IPS DF 19.7 (cell line): ENCODE data around the gene DUSP5.

ENCODE experiments used
- DNase-seq: peaks from one replicate; pipeline ENCODE4 v3.0.0-alpha.2; 2013; ENCODE audit warnings: low read depth, low spot score

Gene DUSP5

DNA sequence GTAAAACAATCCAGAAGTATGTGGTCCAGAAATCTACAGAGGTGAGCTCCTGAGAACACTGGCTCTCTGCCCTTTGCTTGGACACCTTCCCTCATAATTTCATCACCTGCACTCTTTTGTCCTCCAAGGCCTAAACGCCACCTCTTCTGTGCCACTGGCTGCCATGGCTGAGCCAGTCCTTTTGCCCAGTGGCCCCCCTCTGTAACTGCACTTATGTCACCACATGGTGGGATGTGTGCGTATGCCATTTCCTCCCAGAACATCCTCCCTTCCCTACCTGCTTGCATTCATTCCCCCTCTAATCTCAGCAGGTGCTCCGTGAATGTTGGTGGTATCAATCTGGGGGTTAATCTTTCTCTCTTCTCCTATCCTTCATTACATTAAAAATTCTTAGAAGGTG, 17.3 kb upstream of the DUSP5 start:
- DNase-seq = no peak

DNA sequence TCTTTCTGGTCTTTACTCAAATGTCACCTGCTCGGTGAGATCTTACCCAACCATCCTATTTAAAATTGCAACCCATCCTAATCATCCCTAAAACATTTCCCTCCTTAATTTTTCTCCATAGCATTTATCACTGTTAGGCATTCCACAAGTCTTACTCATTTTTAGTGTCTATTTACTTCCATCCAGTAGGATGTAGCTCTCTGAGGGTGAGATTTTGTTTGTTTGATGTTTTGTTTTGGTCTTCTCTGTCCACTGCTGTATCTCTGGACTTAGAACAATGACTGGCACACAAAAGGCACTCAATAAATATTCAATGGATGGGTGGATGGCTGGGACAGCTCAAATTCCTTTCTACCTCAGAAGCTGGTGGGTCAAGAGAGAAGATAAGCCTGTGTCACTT, 15.8 kb upstream of the DUSP5 start:
- DNase-seq = no peak

DNA sequence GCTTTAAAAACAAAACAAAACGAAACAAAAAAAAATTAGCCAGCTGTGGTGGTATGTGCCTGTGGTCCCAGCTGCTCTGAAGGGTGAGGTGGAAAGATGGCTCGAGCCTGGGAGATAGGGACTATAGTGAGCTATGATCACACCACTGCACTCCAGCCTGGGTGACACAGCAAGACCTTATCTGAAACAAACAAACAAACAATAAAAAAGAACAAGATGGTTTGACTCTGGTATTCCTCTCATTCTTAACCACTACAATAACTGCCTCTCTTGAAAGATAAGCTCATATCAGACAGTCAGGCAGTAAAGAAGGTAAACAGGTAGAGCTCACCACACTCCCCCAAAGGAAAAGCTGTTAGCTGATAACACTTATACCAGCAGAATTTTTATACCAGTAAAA, 14.1 kb upstream of the DUSP5 start:
- no peak for DNase-seq

DNA sequence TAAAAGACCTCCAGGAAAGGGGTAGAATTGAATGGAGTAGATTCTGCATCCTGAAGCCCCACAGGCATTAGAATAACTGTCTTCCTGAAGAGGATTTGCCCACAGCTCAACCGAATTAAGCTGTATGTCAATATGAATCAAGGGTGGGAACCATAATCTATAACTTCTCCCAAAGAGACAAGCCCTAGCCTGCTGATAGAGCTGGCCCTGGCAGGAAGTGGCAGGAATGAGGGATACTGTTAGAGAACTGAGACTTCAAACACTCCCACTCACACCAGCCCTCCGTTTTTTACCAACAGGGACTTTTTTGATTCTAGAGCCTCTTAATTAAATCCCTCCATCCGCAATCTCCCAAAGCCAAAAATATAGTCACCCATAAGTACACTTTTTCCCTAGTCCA, 12.2 kb upstream of the DUSP5 start:
- no peak for DNase-seq

DNA sequence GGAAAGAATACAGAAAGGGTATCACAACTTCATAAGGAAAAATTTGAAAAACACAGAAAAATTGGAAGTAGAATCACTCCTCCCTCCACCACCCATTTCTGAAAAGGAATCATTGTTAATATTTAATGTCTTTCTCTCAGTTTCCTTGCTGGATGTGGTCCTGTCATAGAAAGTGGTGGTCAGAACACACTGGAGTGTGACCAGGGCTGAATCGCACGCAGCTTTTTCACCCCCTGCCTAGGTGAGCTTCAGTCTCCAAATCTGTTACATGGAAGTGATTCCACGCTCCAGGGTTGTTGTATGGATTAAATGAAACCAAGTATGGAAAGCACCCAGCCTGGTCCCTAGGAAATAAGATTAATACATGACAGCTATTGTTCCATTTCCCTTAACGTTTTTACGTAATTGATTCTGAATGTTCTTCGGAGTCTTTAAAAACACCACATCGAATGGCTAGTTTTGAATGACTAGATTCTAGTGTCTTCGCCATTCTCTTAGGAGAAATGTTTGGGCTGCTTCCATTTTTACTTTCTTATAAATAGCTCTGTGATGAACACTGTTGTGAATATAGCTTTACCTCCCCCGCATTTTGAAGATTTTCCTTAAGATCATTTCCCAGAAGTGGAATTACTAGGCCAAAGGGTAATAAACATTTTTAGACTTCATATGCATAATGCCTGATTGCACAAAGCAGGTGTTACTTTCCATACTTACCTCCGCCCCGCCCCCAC, 10.9 kb upstream of the DUSP5 start:
- DNase-seq = no peak

DNA sequence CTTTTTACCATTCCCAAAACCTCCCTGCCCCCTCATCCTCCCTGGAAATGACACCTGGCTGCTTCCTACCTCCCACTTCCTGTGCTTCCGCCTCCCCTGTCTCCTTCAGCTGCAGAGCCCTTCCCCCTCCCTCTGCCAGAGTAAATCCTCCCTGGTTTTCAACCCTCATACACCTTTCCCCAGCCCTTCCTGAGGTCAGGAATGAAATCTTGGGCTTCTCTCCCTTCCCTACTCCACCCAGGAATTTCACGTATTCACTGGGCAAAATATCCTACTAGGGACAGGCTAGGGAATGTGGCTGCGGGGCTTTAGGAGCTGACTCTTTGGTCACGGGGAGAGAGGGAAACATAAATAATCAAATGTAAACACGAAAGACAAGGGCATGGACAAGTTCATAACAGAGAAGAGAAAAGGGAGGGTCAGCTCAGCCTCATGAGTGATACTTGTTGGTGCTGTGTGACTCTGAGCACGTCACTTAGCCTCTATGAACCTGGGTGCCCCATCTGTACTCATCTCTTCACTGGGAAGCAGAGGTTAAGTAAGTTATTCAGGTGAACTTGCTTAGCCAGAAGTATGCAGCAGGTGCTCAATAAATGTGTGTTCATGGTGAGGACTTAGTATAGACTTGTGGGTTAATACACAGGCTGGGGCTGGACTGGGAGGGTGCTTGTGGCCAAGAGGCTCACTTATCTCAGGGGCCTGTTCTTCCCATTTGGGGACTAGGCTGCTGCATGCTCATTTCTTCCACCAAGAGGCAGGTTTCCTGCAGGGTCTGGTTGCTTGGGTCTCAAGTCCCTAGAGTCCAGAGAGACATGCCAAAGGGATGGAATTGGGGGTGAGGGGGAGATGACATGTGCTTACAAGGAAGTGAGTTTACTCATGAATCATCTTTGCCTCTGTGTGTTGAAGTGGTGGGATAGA, 10.0 kb upstream of the DUSP5 start:
- DNase-seq = no peak

DNA sequence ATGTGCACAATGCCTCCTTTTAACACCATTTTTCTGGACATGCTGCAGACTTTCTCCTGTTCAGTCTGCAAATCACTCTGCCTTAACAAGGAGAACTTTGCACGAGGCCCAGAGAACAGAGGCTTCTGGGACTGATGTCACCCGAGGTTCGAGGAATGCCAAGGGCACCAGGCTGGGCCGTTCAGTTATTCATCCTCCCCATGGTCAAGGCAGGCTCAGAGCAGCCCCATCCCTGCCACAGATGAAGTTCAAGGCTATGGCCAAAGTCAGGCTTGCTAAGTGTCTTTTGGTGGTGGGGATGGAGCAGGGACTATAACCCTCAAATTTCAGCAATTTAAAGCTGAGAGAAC, 9.4 kb upstream of the DUSP5 start:
- no peak for DNase-seq

DNA sequence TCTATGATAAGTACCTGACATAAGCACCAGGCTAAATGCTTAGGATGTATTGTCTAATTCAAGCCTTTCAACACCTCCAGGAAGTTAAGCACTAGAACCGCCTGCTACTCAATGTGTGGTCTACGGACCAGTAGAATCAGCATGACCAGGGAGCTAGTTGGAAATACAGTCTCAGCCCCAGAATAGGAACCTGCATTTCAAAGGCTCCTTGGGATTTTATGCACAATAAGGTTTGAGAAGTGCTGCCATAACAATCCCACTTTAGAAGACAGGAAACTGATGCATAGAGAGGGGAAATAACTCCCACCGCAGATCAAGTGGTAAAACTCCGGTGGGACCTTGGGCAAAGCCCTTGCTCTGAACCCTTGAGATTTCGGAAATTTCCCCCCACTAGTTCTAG, 8.8 kb upstream of the DUSP5 start:
- DNase-seq = no peak

DNA sequence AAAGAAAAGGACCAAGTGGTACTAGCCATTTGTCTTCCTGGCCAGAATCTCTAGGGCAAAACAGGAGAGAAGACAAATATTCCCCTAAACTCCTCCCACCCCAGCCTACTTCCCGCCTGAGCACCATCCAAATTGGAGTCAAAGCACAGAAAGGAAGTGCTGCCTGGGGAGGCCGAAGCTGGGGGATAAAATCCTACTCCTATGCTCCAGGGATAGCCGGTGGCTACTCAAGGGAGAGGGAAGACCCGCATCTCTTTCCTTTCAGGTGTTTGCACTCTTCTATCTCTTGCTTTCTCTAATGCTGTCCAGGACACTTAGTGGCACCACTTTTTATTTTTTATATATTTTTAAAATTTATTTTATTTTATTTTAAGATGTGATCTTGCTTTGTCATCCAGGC, 7.1 kb upstream of the DUSP5 start:
- DNase-seq = no peak

DNA sequence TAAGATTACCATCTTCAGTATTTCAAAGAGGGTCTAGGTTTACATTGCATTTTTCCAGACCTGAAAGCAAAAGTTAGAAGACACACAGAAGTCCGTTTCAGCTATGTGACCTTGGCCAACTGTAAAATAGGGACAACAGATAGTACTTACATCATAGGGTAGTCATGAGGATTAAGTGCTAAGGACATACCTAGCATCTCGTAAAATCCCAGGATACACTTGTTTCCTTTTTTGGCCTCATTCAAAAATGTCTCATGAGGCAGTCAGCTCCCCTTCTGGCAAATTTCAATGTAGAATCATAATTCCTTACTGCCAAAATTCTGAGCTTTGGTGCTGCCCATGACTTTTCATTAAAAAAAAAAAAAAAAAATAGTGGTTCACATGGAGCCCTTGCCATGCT, 6.4 kb upstream of the DUSP5 start:
- no peak for DNase-seq

DNA sequence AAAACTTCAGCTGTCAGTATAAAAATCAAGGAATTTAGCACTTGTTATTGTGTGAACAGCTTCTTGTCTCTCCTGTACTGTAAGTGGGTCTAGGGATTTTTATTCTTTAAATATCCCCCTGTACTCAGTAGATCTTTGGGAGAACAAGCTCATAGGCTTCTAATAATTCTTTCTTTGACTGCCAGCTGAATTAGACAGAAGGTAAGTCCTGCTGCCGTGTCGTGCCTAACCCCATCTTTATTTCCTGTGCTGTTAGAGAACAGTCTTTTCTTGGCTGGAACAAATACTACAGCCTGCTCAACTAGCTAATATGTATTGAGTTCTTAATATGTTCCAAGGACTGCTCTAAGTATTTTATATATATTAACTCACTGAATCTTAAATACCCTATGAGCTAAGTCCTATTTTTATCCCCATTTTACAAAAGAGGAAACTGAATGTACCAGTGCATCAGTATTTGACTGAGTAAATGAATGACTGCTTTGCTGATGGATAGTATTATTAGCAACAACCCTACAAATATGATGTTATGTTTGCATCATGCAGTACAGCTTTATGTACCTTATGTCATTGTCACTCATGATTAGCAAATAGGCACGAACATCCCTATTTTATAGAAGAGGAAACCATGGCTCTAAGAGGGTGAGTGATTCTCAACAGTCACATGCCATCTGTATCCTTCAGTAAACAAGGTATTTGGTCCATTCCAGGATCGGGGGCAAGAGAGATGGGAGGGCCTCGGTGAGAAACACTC, 5.5 kb upstream of the DUSP5 start:
- no peak for DNase-seq

DNA sequence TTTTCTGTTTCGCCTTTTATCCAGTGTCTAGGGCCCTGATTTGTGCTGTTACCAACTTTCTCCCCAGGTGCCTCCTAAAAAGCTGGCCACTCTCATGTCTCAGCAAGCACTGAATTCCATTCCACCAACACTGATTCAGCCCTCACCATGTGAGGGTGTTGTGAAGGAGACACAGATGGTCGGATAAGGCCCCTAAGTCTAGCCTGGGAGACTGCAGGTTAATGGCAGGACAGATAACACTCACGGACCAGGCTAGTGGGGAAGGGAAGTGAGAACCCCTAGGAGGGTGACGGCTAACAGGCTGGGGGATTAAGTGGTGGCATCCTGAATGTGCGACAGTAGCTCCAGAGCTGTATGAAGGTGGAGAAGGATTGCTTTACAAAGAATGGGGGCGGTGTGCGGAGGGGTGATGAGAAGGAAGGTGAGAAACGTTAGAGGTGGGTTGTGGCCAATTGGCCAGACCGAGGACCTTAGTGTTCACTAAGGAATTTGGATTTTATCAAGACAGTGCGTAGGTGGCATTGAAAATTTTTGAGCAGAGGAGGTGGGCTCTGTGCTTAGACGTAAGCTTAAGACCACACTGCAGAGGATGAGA, 3.8 kb upstream of the DUSP5 start:
- DNase-seq = no peak

DNA sequence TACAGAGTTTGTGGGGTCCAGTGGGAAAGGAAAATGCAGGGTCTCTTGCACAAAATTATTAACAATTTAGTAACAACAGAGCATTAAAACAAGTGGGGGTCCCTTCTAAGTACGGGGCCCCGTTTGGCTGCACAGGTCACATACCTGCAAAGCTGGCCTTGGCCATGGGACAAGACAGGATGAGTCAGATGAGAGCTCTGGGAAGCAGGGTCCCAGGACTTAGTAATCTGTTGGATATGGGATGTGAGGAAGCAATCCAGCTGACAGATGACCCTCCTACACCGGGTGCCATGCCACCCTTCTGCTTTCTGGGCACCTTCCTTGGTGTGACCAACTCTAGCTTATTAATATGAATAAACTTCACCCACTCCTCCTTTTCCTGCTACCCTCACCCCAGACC, 3.2 kb upstream of the DUSP5 start:
- DNase-seq = no peak

DNA sequence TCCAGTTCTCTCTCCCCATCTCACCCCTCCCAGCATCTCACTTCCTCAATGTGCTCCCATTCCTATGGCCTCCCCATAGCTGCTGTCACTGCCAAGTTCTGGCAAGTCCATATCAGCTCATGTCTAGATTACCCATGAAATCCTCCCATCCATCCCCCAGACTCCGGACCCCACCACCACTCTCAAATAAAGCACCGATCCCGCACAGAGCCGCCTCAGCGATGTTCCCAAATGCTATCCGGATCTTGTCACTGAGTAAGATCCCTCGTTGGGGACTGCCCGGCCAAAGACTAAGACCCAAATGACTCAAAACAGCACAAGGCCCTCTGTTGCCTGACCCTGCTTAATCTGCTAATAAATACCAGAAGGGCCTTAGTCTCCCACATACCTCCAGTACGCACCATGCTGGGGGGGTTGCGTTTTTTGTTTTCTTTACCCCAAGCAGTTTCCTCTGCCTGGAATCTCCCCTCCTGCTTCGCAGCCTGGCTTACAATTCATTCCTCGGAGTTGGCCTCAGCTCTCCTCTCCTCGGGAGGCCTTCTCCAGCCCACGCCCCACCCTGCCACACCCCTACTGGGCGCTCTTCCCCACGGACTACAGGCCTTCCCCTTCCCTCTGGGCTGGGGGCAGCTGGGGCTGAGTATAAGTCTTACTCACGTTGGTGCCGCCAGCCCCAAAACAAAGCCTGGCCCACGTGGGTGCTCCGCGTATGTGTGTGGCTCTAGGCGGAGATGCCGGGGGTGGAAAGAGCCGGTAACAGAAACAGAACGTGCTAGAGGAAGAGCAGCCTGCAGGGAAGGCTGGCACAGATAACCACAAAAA, 1.8 kb upstream of the DUSP5 start:
- DNase-seq = no peak

DNA sequence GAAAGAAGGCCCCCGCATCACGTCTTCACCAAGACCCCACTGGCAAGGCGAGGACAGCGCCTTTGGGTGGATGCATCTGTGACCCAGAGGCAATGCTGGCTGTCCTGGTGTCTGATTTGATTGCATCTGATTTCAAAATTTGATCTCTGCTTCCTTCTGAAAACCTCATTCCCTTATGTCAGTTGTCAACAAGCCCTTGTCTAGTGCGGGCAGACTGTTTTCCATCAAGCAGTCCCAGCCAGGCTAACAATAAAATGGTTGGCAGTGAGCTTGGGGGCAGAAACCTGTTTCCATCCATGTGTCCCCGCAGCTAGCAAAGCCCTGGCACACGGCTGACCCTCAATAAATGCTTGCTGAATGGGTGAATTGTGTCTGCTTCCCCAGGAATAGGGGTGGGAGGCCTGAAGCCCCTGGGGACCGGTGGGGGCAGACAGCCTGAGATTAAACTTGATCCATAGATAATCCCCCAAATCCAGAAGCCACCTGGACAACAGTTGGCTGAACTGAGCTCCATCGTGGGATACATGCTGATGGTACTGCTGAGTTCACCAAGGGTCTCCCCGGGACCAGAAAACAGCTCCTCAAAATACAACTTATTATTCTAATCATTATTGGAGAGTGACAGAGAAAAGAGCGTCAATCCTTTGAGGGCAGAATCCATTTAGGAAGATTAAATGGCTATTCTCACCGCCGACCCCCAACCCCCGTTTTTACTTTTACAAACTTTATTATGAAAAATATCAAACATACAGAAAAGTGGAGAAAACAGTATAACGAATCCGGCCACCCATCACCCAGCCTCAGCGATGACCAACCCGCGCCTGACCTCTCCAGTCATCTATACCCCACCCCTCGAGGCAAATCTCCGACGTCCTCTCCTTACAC, 912 bp upstream of the DUSP5 start:
- DNase-seq = no peak

DNA sequence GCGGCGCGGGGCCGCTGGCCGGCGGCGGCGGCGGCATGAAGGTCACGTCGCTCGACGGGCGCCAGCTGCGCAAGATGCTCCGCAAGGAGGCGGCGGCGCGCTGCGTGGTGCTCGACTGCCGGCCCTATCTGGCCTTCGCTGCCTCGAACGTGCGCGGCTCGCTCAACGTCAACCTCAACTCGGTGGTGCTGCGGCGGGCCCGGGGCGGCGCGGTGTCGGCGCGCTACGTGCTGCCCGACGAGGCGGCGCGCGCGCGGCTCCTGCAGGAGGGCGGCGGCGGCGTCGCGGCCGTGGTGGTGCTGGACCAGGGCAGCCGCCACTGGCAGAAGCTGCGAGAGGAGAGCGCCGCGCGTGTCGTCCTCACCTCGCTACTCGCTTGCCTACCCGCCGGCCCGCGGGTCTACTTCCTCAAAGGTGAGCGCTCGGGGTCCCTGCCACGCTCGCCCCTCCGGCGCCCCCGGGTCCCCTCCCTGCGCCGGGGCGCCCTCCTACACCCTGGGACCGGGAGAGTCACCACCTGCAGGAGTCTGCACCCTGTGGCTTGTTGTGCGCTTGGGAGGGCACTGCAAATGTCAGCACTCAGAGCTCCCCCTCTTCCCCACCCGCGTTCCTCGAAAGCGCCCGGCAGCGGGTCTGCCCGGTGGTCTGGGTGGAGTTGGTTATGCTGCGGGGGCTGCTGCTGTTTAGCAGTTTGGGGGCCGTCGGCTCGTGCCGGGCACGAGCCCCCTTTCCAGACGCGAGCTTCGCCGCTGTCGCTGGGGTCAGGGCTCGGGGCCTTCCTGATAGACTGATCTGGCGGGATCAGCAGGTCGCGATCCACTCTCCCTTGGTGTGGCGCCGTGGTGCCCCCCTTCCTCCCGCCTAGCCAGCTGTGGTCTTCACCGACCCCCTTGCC, 627 bp downstream of the DUSP5 start:
- no peak for DNase-seq

DNA sequence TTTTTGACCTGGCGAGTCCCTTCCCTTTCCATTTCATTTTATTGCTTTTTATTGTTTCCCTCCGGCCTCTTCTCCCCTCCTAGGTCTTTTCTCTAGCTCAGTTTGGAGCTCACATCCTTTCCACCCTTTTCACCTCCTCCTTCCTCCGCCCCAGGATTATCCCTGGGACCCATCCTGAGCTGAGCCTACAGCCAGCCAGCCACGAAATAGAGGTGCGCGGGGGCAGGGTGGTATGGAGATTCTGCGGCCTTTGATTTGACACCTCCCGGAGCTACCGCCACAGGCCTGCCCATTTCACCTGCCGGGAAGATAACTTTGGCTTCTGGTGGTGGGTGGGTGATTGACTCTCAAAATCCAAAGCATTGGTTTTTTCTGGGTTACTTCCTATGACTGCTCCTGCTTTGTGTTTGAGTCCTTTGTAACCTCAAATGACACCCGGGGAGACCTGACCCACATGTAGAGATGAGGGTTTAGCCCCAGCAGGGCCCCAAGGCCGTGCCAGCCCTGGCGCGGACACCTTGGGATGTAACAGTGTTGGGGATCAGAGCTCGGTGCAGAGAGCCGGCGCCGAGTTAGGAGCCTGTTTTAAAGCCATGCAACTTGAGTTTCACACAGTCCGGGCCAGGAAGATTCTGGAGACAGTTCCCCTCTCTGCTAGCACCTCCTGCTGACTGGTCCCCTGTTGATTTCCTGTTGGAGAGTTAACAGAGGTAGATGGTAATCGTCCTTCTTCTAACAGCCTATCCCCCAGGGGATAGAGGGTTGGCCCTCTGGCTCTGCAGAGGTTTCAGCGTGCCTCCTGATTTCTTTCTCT, 1.5 kb downstream of the DUSP5 start:
- no peak for DNase-seq

DNA sequence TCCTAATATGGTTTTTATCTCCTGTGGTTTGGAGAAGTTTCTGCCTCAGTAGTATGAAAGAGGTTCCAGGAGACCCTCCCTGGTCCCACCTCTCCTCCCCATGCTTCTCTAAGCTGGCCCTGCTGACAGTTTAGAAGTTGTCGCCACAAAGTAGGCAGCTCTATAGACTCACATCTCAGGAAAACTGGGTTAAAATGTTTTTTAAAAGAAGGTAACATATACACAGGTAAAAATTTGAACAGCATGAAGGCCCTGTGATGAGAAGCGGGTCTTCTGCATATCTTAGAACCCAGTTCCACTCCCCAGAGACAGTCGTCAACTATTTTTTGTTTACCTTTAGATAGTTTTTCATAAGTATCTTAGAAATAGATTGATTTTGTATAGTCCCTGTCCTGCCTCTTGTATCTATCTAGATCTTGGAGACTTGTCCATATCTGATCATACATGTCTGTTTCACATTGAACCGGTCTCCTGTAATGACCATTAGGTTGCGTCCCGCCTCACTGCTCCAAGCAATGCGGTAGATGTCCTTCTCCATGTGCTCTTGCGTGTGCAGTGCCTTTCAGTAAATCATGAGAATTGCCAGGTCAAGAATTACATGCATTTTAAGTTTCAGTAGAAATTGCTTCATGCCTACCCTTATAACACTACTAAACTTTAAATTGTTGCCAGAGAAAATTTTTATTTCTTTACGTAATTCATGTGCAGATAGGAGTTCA, 2.2 kb downstream of the DUSP5 start:
- DNase-seq = no peak
